Left hindlimb (tissue), 1 donor: ENCODE measurements around the gene TMEM86B.

Experiments used
- DNase-seq: peaks from one replicate; pipeline ENCODE4 v3.0.0-alpha.2; 2018

TMEM86B gene

GRCh38 chr19:55256562-55257460 lies 28.2 kb upstream of the TMEM86B start:
- DNase-seq = no peak

GRCh38 chr19:55255618-55256423 lies 27.3 kb upstream of the TMEM86B start:
- DNase-seq = no peak

GRCh38 chr19:55254625-55254977 lies 26.0 kb upstream of the TMEM86B start:
- DNase-seq = no peak

GRCh38 chr19:55253842-55254624 lies 25.5 kb upstream of the TMEM86B start:
- DNase-seq = no peak

GRCh38 chr19:55252760-55253663 lies 24.4 kb upstream of the TMEM86B start:
- no peak for DNase-seq

GRCh38 chr19:55251341-55252081 lies 22.9 kb upstream of the TMEM86B start:
- DNase-seq = no peak

GRCh38 chr19:55250262-55251036 lies 21.9 kb upstream of the TMEM86B start:
- DNase-seq = no peak

GRCh38 chr19:55249841-55250240 lies 21.3 kb upstream of the TMEM86B start:
- no peak for DNase-seq

- DNase-seq = no peak
Observed at GRCh38 chr19:55248704-55249103, 20.1 kb upstream of the TMEM86B start.

- DNase-seq = no peak
Observed at GRCh38 chr19:55248166-55248675, 19.7 kb upstream of the TMEM86B start.

- DNase-seq = peak; percentile 71
Observed at GRCh38 chr19:55247621-55248099, 19.1 kb upstream of the TMEM86B start.

- peak; percentile 3 for DNase-seq
Observed at GRCh38 chr19:55246462-55247451, 18.2 kb upstream of the TMEM86B start.

- DNase-seq = no peak
Observed at GRCh38 chr19:55245236-55245904, 16.8 kb upstream of the TMEM86B start.

- no peak for DNase-seq
Observed at GRCh38 chr19:55244004-55244680, 15.6 kb upstream of the TMEM86B start.

- DNase-seq = no peak
Observed at GRCh38 chr19:55242517-55242916, 14.0 kb upstream of the TMEM86B start.

GRCh38 chr19:55241935-55242464 lies 13.4 kb upstream of the TMEM86B start:
- DNase-seq = peak; percentile 19
